Measurements from ENCODE around the gene PCDHB1. TPM values are rescaled to one million over a fixed set of nuclear protein-coding genes. Genes with fewer than 3 reads are reported as not detected.
A peak's percentile ranks its signal among the peaks of the same experiment; 100 is the strongest.

The PCDHB1 gene
- total RNA-seq (ENCODE audit: unreplicated experiment) = not detected
- long read RNA-seq = 0 reads

- H3K27me3 Mint-ChIP-seq (ENCODE audit: unreplicated experiment) = peaks cover 6% of the 10 kb centered on the region
Measured at GRCh38 chr5:141050622-141051520, at the start of gene PCDHB1. Gene PCDHB1 (plus strand): TSS chr5:141051374. CDS start chr5:141051471, 97 bp downstream.

GRCh38 chr5:141001446-141001843 lies 49.7 kb upstream of the PCDHB1 start:
- no peak for TF ChIP-seq CTCF (IDR thresholded peaks at IDR 0.05; ENCODE audit: partially characterized antibody, unreplicated experiment)
- H3K36me3 Mint-ChIP-seq (ENCODE audit: unreplicated experiment) = no peaks in the 10 kb centered on the region
- DNase-seq = peak; percentile 48
- peak overlapping the region; percentile 97 for H3K27ac Mint-ChIP-seq (ENCODE audit: unreplicated experiment)
- peaks cover 13% of the 10 kb centered on the region for H3K4me1 Mint-ChIP-seq (ENCODE audit: low read depth, unreplicated experiment)
- H3K4me3 Mint-ChIP-seq (ENCODE audit: unreplicated experiment) = peak overlapping the region; percentile 95
- no peaks in the 10 kb centered on the region for H3K9me3 Mint-ChIP-seq (ENCODE audit: unreplicated experiment)
- no peaks in the 10 kb centered on the region for H3K27me3 Mint-ChIP-seq (ENCODE audit: unreplicated experiment)

More at GRCh38 chr5:141050622-141051520, at the start of gene PCDHB1:
- no peaks in the 10 kb centered on the region for H3K36me3 Mint-ChIP-seq (ENCODE audit: unreplicated experiment)
- peaks cover 2% of the 10 kb centered on the region for H3K4me1 Mint-ChIP-seq (ENCODE audit: low read depth, unreplicated experiment)
- H3K9me3 Mint-ChIP-seq (ENCODE audit: unreplicated experiment) = no peaks in the 10 kb centered on the region
- DNase-seq = no peak
- no peak for TF ChIP-seq CTCF (IDR thresholded peaks at IDR 0.05; ENCODE audit: partially characterized antibody, unreplicated experiment)
- peak within 1 kb of the TSS; percentile 90 for H3K4me3 Mint-ChIP-seq (ENCODE audit: unreplicated experiment)
- H3K27ac Mint-ChIP-seq (ENCODE audit: unreplicated experiment) = no peak within 1 kb of the TSS

GRCh38 chr5:141001844-141002604 lies 49.1 kb upstream of the PCDHB1 start:
- H3K36me3 Mint-ChIP-seq (ENCODE audit: unreplicated experiment) = no peaks in the 10 kb centered on the region

GRCh38 chr5:141002605-141002965 lies 48.6 kb upstream of the PCDHB1 start:
- peak overlapping the region; percentile 11 for H3K27ac Mint-ChIP-seq (ENCODE audit: unreplicated experiment)
- DNase-seq = no peak
- H3K27me3 Mint-ChIP-seq (ENCODE audit: unreplicated experiment) = no peaks in the 10 kb centered on the region
- no peaks in the 10 kb centered on the region for H3K9me3 Mint-ChIP-seq (ENCODE audit: unreplicated experiment)
- H3K36me3 Mint-ChIP-seq (ENCODE audit: unreplicated experiment) = no peaks in the 10 kb centered on the region
- no peak for TF ChIP-seq CTCF (IDR thresholded peaks at IDR 0.05; ENCODE audit: partially characterized antibody, unreplicated experiment)
- H3K4me1 Mint-ChIP-seq (ENCODE audit: low read depth, unreplicated experiment) = peaks cover 13% of the 10 kb centered on the region
- peak overlapping the region; percentile 95 for H3K4me3 Mint-ChIP-seq (ENCODE audit: unreplicated experiment)

More at GRCh38 chr5:141001844-141002604, 49.1 kb upstream of the PCDHB1 start:
- H3K27ac Mint-ChIP-seq (ENCODE audit: unreplicated experiment) = peak overlapping the region; percentile 97
- no peaks in the 10 kb centered on the region for H3K9me3 Mint-ChIP-seq (ENCODE audit: unreplicated experiment)
- H3K4me3 Mint-ChIP-seq (ENCODE audit: unreplicated experiment) = peak overlapping the region; percentile 95
- H3K4me1 Mint-ChIP-seq (ENCODE audit: low read depth, unreplicated experiment) = peaks cover 13% of the 10 kb centered on the region
- no peak for TF ChIP-seq CTCF (IDR thresholded peaks at IDR 0.05; ENCODE audit: partially characterized antibody, unreplicated experiment)
- H3K27me3 Mint-ChIP-seq (ENCODE audit: unreplicated experiment) = no peaks in the 10 kb centered on the region
- peak; percentile 51 for DNase-seq
